SU-DHL-6 (cell line): ENCODE results near the gene PNMT.

ENCODE experiments used
- EZH2phosphoT487 ChIP-seq: fragments of 200-600 bp; sonication (generic), shearing (Covaris generic); conservative IDR thresholded peaks from 2 replicates; pipeline ENCODE4 v1.6.1; 2018; ENCODE audit warnings: mild to moderate bottlenecking, antibody characterized with exemption, low read length, moderate library complexity, mixed read lengths
- TF ChIP-seq, protein P1 (sequence below): fragments of 200-600 bp; sonication (generic); IDR thresholded peaks from one replicate; pipeline ENCODE4 v1.5.1; 2017; ENCODE audit warnings: antibody characterized with exemption, mild to moderate bottlenecking, low read length, moderate library complexity; ENCODE audit not compliant: insufficient read depth, poor library complexity, severe bottlenecking

DNA sequence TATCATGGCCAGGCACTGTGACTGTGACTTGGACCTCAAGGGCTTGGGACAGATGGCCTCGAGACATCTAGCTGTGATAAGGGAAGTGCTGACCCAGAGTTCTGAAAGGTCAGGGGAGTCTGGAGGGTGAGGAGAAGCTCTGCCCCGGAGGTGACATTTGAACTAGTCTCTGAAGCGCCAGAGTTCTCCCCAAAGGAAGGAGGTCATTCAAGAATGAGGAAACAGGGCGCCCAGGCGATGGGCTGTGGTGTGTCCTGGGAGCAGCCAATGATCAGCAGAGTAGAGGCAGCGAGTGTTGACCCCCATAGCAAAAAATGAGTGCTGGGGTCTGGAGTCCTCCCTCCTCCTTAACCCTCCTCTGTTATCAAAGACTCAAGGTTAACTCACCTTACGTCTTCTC lies 26.4 kb upstream of the PNMT start:
- TF ChIP-seq, protein P1, sequence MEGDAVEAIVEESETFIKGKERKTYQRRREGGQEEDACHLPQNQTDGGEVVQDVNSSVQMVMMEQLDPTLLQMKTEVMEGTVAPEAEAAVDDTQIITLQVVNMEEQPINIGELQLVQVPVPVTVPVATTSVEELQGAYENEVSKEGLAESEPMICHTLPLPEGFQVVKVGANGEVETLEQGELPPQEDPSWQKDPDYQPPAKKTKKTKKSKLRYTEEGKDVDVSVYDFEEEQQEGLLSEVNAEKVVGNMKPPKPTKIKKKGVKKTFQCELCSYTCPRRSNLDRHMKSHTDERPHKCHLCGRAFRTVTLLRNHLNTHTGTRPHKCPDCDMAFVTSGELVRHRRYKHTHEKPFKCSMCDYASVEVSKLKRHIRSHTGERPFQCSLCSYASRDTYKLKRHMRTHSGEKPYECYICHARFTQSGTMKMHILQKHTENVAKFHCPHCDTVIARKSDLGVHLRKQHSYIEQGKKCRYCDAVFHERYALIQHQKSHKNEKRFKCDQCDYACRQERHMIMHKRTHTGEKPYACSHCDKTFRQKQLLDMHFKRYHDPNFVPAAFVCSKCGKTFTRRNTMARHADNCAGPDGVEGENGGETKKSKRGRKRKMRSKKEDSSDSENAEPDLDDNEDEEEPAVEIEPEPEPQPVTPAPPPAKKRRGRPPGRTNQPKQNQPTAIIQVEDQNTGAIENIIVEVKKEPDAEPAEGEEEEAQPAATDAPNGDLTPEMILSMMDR = no peak
- TF ChIP-seq EZH2phosphoT487 = no peak
